Activated B cell treated with CpG ODN at 0.5 μM for 24 hours (primary cell): ENCODE results near the gene BIN2. TPM values are rescaled to one million over a fixed set of nuclear protein-coding genes. Genes with fewer than 3 reads are reported as not detected.

Source experiments
- ATAC-seq: fragments of 200-7000 bp; cut with Tn5 transposase; one replicate; pipeline ENCODE4 v1.10.0; 2021; ENCODE audit warnings: low read depth, mild to moderate bottlenecking, moderate library complexity
- CTCF ChIA-PET: fragments of 350-600 bp; sonication (Branson Sonifier 250); formaldehyde crosslinking; loops from one replicate; lab custom pipeline; 2021; ENCODE audit warnings: antibody characterized with exemption; lab: Charles Lee
- POLR2A ChIA-PET: fragments of 350-600 bp; sonication (Branson Sonifier 250); formaldehyde crosslinking; loops from one replicate; lab custom pipeline; 2021; ENCODE audit warnings: antibody characterized with exemption; lab: Charles Lee
- DNase-seq: peaks from one replicate; pipeline ENCODE4 v3.0.0; 2022
- H3K27ac Mint-ChIP-seq: one replicate; pipeline ENCODE4 v1.8.0; 2020; ENCODE audit warnings: mixed read lengths
- H3K27me3 Mint-ChIP-seq: one replicate; pipeline ENCODE4 v1.8.0; 2021; ENCODE audit warnings: mixed read lengths
- H3K36me3 Mint-ChIP-seq: one replicate; pipeline ENCODE4 v1.8.0; 2021; ENCODE audit warnings: low read depth, mixed read lengths
- H3K4me1 Mint-ChIP-seq: one replicate; pipeline ENCODE4 v1.8.0; 2021; ENCODE audit warnings: mixed read lengths
- H3K4me3 Mint-ChIP-seq: one replicate; pipeline ENCODE4 v1.8.0; 2020; ENCODE audit warnings: mild to moderate bottlenecking, mixed read lengths
- H3K9me3 Mint-ChIP-seq: one replicate; pipeline ENCODE4 v1.8.0; 2020; ENCODE audit warnings: mixed read lengths
- CTCF ChIP-seq: fragments of 200-600 bp; IDR thresholded peaks from one replicate; pipeline ENCODE4 v1.8.0; 2022; ENCODE audit warnings: antibody characterized with exemption, mild to moderate bottlenecking
- intact Hi-C: fragments of 100-400 bp; cut with micrococcal nuclease; formaldehyde crosslinking; loops from one replicate; pipeline ENCODE4 v1.15.1; 2024
- total RNA-seq: library from RNA; stranded (reverse); gene quantifications from 2 replicates; pipeline ENCODE4 v1.2.3, GENCODE V29; 2022

The BIN2 gene
- total RNA-seq, 1 donor from 2014 or later, result 25.6 TPM

GRCh38 chr12:51370667-51371066 is 46.7 kb upstream of the BIN2 start:
- peaks cover 32% of the 10 kb centered on the region for H3K36me3 Mint-ChIP-seq
- H3K27ac Mint-ChIP-seq, result no peak overlapping the region
- no peak overlapping the region for H3K4me3 Mint-ChIP-seq
- H3K9me3 Mint-ChIP-seq, result no peaks in the 10 kb centered on the region
- ChIA-PET CTCF (no interaction called here), POLR2A (interaction anchor here (1.2 kb wide), 1 partner anchor 21 kb away, joined by 3 read pairs; no protein-coding TSS in a partner anchor)
- no peak for TF ChIP-seq CTCF
- no peak for DNase-seq
- intact Hi-C loops, result no loop called here
- H3K4me1 Mint-ChIP-seq, result peaks cover 65% of the 10 kb centered on the region
- no peaks in the 10 kb centered on the region for H3K27me3 Mint-ChIP-seq
- ATAC-seq, result no peak

GRCh38 chr12:51369581-51369980 is 45.6 kb upstream of the BIN2 start:
- ATAC-seq (no peak), DNase-seq (no peak)
- peaks cover 27% of the 10 kb centered on the region for H3K36me3 Mint-ChIP-seq
- intact Hi-C loops, result loop anchor here (1.0 to 10.0 kb wide), 10 partner anchors 17 to 683 kb away; partner anchors contain the start of genes BIN2, GALNT6, NR4A1 and POU6F1
- POLR2A ChIA-PET, result interaction anchor here (0.5 to 4.8 kb wide), 13 partner anchors 11 to 606 kb away, joined by 3 to 76 read pairs (median 11); partner anchors contain the start of genes ATF1, CSRNP2, DAZAP2 and GALNT6
- CTCF ChIA-PET, result interaction anchor here (0.7 to 1.6 kb wide), 5 partner anchors 10 to 47 kb away, joined by 3 to 5 read pairs (median 4); partner anchors contain the start of gene GALNT6
- H3K27me3 Mint-ChIP-seq, result no peaks in the 10 kb centered on the region
- no peak for TF ChIP-seq CTCF
- peak overlapping the region; percentile 90 for H3K27ac Mint-ChIP-seq
- no peaks in the 10 kb centered on the region for H3K9me3 Mint-ChIP-seq
- peaks cover 65% of the 10 kb centered on the region for H3K4me1 Mint-ChIP-seq
- peak overlapping the region; percentile 80 for H3K4me3 Mint-ChIP-seq

- H3K27me3 Mint-ChIP-seq, result no peaks in the 10 kb centered on the region
- ChIA-PET CTCF (interaction anchor here (0.7 to 1.6 kb wide), 10 partner anchors 10 to 1666 kb away, joined by 3 to 5 read pairs (median 4); partner anchors contain the start of gene GALNT6), POLR2A (interaction anchor here (0.5 to 4.8 kb wide), 16 partner anchors 12 to 605 kb away, joined by 3 to 76 read pairs (median 8); partner anchors contain the start of genes ATF1, BIN2, CSRNP2 and DAZAP2)
- H3K27ac Mint-ChIP-seq, result peak overlapping the region; percentile 90
- H3K36me3 Mint-ChIP-seq, result peaks cover 26% of the 10 kb centered on the region
- DNase-seq, result peak; percentile 81
- no peak for TF ChIP-seq CTCF
- H3K4me1 Mint-ChIP-seq, result peaks cover 65% of the 10 kb centered on the region
- peak overlapping the region; percentile 80 for H3K4me3 Mint-ChIP-seq
- intact Hi-C loops, result loop anchor here (1.0 to 10.0 kb wide), 12 partner anchors 12 to 683 kb away; partner anchors contain the start of genes BIN2, GALNT6, NR4A1 and POU6F1
- no peaks in the 10 kb centered on the region for H3K9me3 Mint-ChIP-seq
- peak; percentile 95 for ATAC-seq
These were observed 44.9 kb upstream of the BIN2 start for GRCh38 chr12:51368640-51369517.

- DNase-seq (no peak), ATAC-seq (no peak)
- Mint-ChIP-seq H3K27me3 (no peaks in the 10 kb centered on the region), H3K36me3 (peaks cover 28% of the 10 kb centered on the region), H3K27ac (no peak overlapping the region), H3K4me3 (no peak overlapping the region), H3K9me3 (no peaks in the 10 kb centered on the region), H3K4me1 (peaks cover 43% of the 10 kb centered on the region)
- POLR2A ChIA-PET, result interaction anchor here (4.8 kb wide), 1 partner anchor 9 kb away, joined by 63 read pairs; no protein-coding TSS in a partner anchor
- intact Hi-C loops, result loop anchor here (5.0 to 10.0 kb wide), 3 partner anchors 167 to 687 kb away; partner anchors contain the start of gene NR4A1
- CTCF ChIA-PET, result no interaction called here
- TF ChIP-seq CTCF, result no peak
These were observed 41.3 kb upstream of the BIN2 start for GRCh38 chr12:51365276-51365675.
